GM19455 (cell line): Measurements from ENCODE around the gene SLC24A4.

Experiments
- ATAC-seq: cut with Tn5 transposase; IDR thresholded peaks from one replicate; pipeline ENCODE4 v1.9.1; 2021; ENCODE audit not compliant: unreplicated experiment

SLC24A4 gene

DNA sequence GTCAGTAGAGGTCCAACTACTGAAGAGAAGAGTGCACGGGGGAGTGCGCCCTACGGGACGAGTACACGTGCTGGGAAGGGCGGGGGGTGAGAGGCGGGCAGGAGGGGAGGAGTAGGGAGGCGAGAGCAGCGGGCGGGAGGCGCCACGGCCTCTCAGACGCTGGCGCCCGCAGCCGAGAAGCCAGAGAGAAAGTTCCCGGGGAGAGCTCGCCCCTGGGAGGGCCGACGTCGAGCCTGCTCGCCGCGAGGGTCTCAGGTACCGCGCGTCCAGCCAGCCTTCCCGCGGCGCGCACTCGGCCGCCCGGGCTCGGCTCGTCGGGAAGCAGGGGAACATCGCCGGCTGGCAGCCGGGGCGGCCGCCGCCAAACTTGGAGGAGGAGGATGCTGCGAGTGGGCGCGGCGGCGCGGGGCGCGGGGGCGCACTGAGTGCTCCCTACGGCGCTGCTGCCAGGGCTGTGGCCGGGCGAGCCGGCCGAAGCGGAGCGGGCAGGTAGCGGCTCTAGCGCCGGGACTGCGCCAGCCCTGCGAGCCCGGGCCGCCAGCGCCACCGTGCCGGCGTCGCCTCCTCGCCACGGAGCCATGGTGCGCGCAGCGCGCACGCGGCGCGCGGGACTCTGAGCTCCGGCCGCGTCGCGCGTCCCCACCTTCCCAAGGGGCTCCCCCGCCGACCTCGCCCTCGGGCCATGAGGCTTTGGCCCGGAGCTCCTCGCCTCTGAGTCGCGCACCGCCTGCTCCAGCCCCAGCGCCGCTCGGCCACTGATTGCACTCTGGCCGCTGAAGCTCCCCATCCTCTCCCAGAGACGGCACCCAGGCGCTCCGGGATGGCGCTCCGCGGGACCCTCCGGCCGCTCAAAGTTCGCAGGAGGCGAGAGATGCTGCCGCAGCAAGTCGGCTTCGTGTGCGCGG lies at the start of gene SLC24A4:
Gene SLC24A4, plus strand, starts transcription at position 155 of the 905 bp plus-strand sequence. Its CDS starts 666 bp downstream, at position 821.
- no peak for ATAC-seq

- no peak for ATAC-seq
Observed at GRCh38 chr14:92273166-92273565, 49.8 kb upstream of the SLC24A4 start.

DNA sequence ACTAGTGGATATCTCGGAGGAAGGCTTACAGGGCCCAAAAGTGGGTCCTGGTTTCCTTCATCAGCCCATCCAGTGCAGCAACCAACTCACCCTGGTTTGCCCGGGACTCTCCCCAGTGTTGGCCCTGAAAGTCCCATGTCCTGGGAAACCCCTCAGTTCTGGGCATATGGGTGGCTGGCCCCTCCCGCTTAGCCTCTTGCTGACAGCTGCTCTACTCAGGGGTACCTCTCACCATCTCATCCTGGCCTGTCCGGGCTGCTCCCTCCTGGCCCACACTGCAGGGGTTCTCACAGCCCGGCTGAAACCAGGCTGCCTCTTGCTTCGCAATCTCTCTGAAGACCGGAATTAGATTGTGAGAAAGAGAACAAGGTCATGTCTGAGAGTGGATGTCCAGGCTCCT lies 48.9 kb upstream of the SLC24A4 start:
- ATAC-seq = no peak

DNA sequence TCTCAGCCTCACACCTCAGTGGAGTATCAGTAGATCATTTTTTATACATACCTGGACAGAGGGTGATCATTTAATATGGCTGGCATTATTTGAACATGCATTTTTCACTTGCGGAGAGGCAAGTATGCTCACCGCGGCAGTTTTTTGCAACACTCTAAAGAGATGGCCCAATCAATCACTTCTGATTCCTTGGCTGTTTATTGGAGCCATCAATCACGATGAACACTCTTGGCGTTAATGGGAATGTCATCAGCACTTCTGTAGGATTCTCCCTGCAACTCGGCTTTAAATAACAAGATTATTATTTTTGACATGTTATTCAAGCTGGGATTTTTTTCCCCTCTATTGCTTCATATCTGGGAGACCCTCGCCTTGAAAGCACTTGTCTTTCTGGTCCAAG lies 46.9 kb upstream of the SLC24A4 start:
- no peak for ATAC-seq

- ATAC-seq = no peak
Observed at GRCh38 chr14:92277031-92277430, 45.9 kb upstream of the SLC24A4 start.

- ATAC-seq = no peak
Observed at GRCh38 chr14:92280554-92281262, 42.3 kb upstream of the SLC24A4 start.

- ATAC-seq = no peak
Observed at GRCh38 chr14:92282669-92283068, 40.3 kb upstream of the SLC24A4 start.

GRCh38 chr14:92285311-92285710 lies 37.7 kb upstream of the SLC24A4 start:
- no peak for ATAC-seq

- ATAC-seq = no peak
Observed at GRCh38 chr14:92287987-92288386, 35.0 kb upstream of the SLC24A4 start.

DNA sequence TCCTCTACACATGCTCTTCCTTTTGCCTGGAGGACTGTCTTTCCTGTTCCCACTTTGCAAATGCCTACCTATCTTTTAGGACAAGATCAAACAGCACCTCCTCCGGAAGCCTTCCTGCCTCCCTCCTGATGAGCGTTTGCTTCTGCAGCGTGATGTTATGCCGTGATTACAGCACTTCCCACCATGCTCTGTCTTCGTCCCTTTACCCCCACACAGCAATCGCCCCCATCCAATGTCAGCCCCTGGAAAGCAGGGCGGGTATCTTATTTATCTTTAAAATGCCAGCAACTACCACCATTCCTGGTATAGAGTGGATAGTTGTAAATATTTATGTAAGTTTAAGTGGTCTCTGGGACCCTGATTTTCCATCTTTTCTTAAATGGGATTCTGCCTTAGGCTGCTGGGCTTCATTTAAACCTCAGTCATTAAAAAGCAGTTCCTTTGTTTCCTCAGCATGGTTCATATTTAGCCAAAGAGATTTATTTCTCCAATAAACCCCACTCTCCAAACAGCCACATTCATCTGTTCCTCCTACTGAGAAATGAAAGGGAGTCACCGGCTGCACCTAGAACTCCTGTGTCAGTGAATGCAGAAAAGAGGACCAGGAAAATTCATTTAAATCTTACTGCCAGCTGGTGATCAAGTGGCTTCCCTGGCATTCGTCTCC lies 33.8 kb upstream of the SLC24A4 start:
- no peak for ATAC-seq

DNA sequence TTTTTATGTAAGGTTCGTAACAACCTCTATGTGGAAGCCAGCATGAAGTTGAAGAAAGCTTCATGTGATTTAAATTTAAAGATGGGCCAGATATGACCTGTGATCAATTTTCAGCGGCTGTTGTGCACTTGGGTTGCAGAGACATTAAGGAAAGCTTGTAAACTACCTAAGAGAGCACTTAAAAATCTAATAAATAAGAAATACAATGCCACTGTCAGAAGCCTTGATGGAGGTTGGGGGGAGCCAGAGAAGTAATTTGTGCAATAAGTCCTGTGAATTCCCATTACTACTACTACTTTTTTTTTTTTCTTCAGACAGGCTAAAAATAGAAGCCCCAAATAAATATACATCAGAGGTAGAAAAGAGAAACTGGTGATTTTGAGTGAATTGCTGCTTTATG lies 30.3 kb upstream of the SLC24A4 start:
- ATAC-seq = no peak

- no peak for ATAC-seq
Observed at GRCh38 chr14:92294506-92294905, 28.5 kb upstream of the SLC24A4 start.

- ATAC-seq = no peak
Observed at GRCh38 chr14:92297818-92298595, 25.0 kb upstream of the SLC24A4 start.

DNA sequence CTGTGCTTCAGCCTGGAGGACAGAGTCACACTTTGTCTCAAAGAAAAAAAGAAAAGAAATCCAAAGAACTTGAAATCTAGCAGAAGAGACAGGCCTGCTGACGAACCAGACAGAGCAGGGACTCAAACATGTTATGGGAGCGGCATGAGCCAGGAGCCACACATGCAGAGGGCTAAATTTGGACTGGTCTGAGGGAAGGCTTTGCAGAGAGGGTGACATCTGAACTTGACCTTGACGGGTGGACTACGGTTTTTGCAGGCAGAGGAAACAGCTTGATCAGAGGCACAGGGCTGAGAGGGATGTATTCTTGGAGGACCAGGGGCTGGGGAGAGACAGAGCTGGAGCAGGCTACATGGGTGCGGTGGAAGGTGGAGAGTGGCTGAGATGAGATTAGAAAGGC lies 20.5 kb upstream of the SLC24A4 start:
- ATAC-seq = no peak

DNA sequence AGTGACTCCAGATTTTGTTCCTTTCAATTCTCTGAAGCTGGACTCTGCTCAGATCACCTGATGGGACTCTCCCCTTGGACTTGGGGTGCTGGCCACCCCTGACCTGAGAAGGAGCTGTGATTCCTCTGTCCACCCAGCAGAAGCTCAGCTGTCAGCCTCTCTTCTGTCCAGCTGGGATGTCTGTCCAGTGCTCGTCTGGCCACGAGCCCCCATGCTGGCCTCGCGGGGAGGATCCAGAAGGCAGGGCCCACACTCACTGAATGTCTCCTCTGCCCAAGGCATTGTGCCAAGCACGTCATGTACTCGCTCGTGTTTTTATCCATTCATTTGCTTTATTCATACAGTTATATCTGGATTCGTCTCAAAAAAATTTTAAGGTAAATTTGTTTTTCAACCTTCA lies 14.2 kb upstream of the SLC24A4 start:
- no peak for ATAC-seq

- no peak for ATAC-seq
Observed at GRCh38 chr14:92309968-92310530, 12.9 kb upstream of the SLC24A4 start.

- no peak for ATAC-seq
Observed at GRCh38 chr14:92310776-92311375, 12.1 kb upstream of the SLC24A4 start.

GRCh38 chr14:92314182-92314581 lies 8.8 kb upstream of the SLC24A4 start:
- ATAC-seq = no peak

DNA sequence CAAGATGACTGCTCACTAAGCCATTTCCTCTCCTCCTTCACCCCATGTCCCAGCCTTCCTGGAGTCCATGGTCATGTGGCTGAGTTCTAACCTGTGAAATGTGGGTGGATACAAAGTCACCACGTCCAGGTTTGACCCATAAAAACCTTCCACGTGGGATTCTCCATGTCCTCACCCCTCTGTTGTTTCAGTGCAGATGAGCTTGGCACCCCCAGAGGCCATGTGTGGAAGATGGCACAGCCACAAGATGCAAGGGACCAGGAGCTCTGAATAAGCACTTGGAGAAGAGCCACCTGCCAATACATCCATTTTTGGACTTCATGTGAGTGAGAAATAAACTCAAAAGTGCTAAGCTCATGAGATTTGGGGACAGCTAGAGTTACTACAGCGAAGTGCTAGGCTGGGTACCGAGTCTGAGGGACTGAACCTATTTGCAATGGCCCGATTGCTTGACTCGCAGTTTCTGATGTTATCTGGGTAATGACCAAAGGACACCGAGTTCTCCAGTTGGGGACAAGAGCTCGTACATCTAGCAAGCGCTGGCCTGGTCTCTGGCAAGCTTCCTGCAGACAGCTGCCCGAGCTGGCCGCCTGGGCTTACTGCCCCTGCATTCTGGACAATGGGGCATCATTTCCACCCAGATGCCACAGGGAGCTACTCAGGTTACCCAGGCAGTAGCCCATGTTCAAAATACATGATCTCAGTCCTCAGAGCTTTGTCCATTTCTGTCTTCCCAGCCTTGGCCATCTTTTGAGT lies 7.7 kb upstream of the SLC24A4 start:
- ATAC-seq = no peak
